HEK293T (cell line): ENCODE data around the gene NUTM1.

Source experiments
- CTCF ChIA-PET: fragments of 350-600 bp; formaldehyde crosslinking; extraction: SDS; loops from one replicate; lab custom pipeline; 2021; ENCODE audit warnings: antibody characterized with exemption, inconsistent platforms; lab: Yijun Ruan, JAX
- POLR2A ChIA-PET: fragments of 350-600 bp; formaldehyde crosslinking; extraction: SDS; loops from one replicate; lab custom pipeline; 2020; ENCODE audit warnings: antibody characterized with exemption, inconsistent platforms; lab: Yijun Ruan, JAX
- DNase-seq: peaks from one replicate; pipeline ENCODE4 v3.0.0; 2012; ENCODE audit warnings: mixed read lengths; ENCODE audit errors: extremely low spot score
- ARNT ChIP-seq: fragments of 450-650 bp; IDR thresholded peaks from 2 replicates; pipeline ENCODE4 v1.6.1; 2017; ENCODE audit warnings: mild to moderate bottlenecking
- BHLHE40 ChIP-seq: fragments of 450-650 bp; IDR thresholded peaks from 2 replicates; pipeline ENCODE4 v1.6.1; 2016; ENCODE audit warnings: mild to moderate bottlenecking, moderate library complexity, borderline replicate concordance
- CTBP1 ChIP-seq: fragments of 450-650 bp; IDR thresholded peaks from 2 replicates; pipeline ENCODE4 v1.6.1; 2016; ENCODE audit warnings: borderline replicate concordance
- ELF4 ChIP-seq: fragments of 450-650 bp; IDR thresholded peaks from 2 replicates; pipeline ENCODE4 v1.6.1; 2017; ENCODE audit warnings: antibody characterized with exemption
- FOXA1 ChIP-seq: fragments of 450-650 bp; IDR thresholded peaks from 2 replicates; pipeline ENCODE4 v1.6.1; 2016; ENCODE audit warnings: mild to moderate bottlenecking
- FOXK2 ChIP-seq: fragments of 450-650 bp; IDR thresholded peaks from 2 replicates; pipeline ENCODE4 v1.6.1; 2016; ENCODE audit warnings: mild to moderate bottlenecking
- FOXM1 ChIP-seq: fragments of 450-650 bp; IDR thresholded peaks from 2 replicates; pipeline ENCODE4 v1.6.1; 2017; ENCODE audit warnings: mild to moderate bottlenecking, borderline replicate concordance
- HDGF ChIP-seq: fragments of 450-650 bp; IDR thresholded peaks from 2 replicates; pipeline ENCODE4 v1.6.1; 2017; ENCODE audit warnings: antibody characterized with exemption, borderline replicate concordance
- L3MBTL2 ChIP-seq: fragments of 450-650 bp; conservative IDR thresholded peaks from 2 replicates; pipeline ENCODE4 v1.6.1; 2016; ENCODE audit warnings: mild to moderate bottlenecking
- LEF1 ChIP-seq: fragments of 450-650 bp; IDR thresholded peaks from 2 replicates; pipeline ENCODE4 v1.6.1; 2017; ENCODE audit warnings: mild to moderate bottlenecking, borderline replicate concordance
- NFRKB ChIP-seq: fragments of 450-650 bp; IDR thresholded peaks from 2 replicates; pipeline ENCODE4 v1.6.1; 2016; ENCODE audit warnings: mild to moderate bottlenecking, moderate library complexity
- PKNOX1 ChIP-seq: fragments of 450-650 bp; IDR thresholded peaks from 2 replicates; pipeline ENCODE4 v1.6.1; 2016
- SP1 ChIP-seq: fragments of 450-650 bp; IDR thresholded peaks from 2 replicates; pipeline ENCODE4 v1.6.1; 2017
- SUZ12 ChIP-seq: fragments of 450-650 bp; IDR thresholded peaks from 2 replicates; pipeline ENCODE4 v1.6.1; 2016; ENCODE audit warnings: mild to moderate bottlenecking
- TARDBP ChIP-seq: fragments of 450-650 bp; IDR thresholded peaks from 2 replicates; pipeline ENCODE4 v1.6.1; 2016
- ZNF384 ChIP-seq: fragments of 450-650 bp; IDR thresholded peaks from 2 replicates; pipeline ENCODE4 v1.6.1; 2016

NUTM1 gene

GRCh38 chr15:34342737-34343575, at the start of gene NUTM1, which contains the start of gene NOP10:
Gene NUTM1, plus strand, starts transcription at chr15:34343315. Its CDS starts 382 bp downstream, at chr15:34343697.
Gene NOP10, minus strand, starts transcription at chr15:34343136. Its CDS starts 63 bp downstream, at chr15:34343073.
- CTCF ChIA-PET, result interaction anchor here (0.6 to 0.9 kb wide), 3 partner anchors 13 to 109 kb away, joined by 3 to 5 read pairs (median 3); no protein-coding TSS in a partner anchor
- TF ChIP-seq TARDBP (no peak), FOXM1 (no peak), L3MBTL2 (peak; percentile 94), ELF4 (peak; percentile 78), SUZ12 (no peak), FOXA1 (no peak), PKNOX1 (no peak), ARNT (no peak), FOXK2 (0 out of 2 replicates have a peak, but pooled peaks have one; percentile 31), LEF1 (no peak), ZNF384 (no peak), HDGF (no peak)
- DNase-seq, result peak; percentile 71
- POLR2A ChIA-PET, result interaction anchor here (0.9 to 2.1 kb wide), 6 partner anchors 12 to 247 kb away, joined by 3 to 17 read pairs (median 3); partner anchors contain the start of gene LPCAT4

GRCh38 chr15:34297059-34297458, 46.1 kb upstream of the NUTM1 start:
- POLR2A ChIA-PET, result no interaction called here
- CTCF ChIA-PET, result no interaction called here
- DNase-seq, result no peak
- TF ChIP-seq L3MBTL2 (no peak), NFRKB (no peak), ZNF384 (no peak), HDGF (no peak), SP1 (no peak), FOXA1 (no peak), LEF1 (no peak), SUZ12 (no peak), FOXK2 (no peak), BHLHE40 (no peak), TARDBP (no peak), ELF4 (no peak), ARNT (no peak), CTBP1 (no peak), FOXM1 (no peak), PKNOX1 (no peak)

GRCh38 chr15:34301058-34301457, 42.1 kb upstream of the NUTM1 start:
- ChIA-PET POLR2A (no interaction called here), CTCF (no interaction called here)
- no peak for DNase-seq
- no peak for TF ChIP-seq FOXM1
- TF ChIP-seq HDGF, result no peak
- no peak for TF ChIP-seq SUZ12
- no peak for TF ChIP-seq SP1
- TF ChIP-seq ZNF384, result no peak
- TF ChIP-seq BHLHE40, result no peak
- no peak for TF ChIP-seq LEF1
- TF ChIP-seq PKNOX1, result no peak
- no peak for TF ChIP-seq NFRKB
- no peak for TF ChIP-seq FOXA1
- TF ChIP-seq CTBP1, result no peak
- no peak for TF ChIP-seq TARDBP

- POLR2A ChIA-PET, result no interaction called here
- no peak for DNase-seq
- CTCF ChIA-PET, result no interaction called here
- TF ChIP-seq ZNF384 (no peak), L3MBTL2 (no peak), CTBP1 (no peak), SUZ12 (no peak), BHLHE40 (no peak), SP1 (no peak), PKNOX1 (no peak), ELF4 (no peak)
Measured at GRCh38 chr15:34304613-34305012, 38.5 kb upstream of the NUTM1 start.

- TF ChIP-seq L3MBTL2, result no peak
- TF ChIP-seq SP1, result no peak
- TF ChIP-seq FOXA1, result no peak
- TF ChIP-seq SUZ12, result no peak
- TF ChIP-seq PKNOX1, result no peak
- no peak for TF ChIP-seq BHLHE40
- no peak for TF ChIP-seq TARDBP
- TF ChIP-seq NFRKB, result no peak
- CTCF ChIA-PET, result no interaction called here
- POLR2A ChIA-PET, result no interaction called here
- DNase-seq, result no peak
Measured at GRCh38 chr15:34311563-34311962, 31.6 kb upstream of the NUTM1 start.
